OCI-LY3 (cell line): ENCODE results near the gene CSNK1G2.

Experiments used
- H2AFZ ChIP-seq: fragments of 200-600, 300-600 bp; shearing (Covaris generic); 2 replicates; pipeline ENCODE4 v1.6.0; 2014; ENCODE audit warnings: antibody characterized with exemption, low read depth, low read length
- H3K27ac ChIP-seq: fragments of 200-600, 300-600 bp; sonication (generic); 2 replicates; pipeline ENCODE4 v1.5.1; 2014; ENCODE audit warnings: mild to moderate bottlenecking, low read length, moderate library complexity, mixed read lengths
- H3K27me3 ChIP-seq: fragments of 200-600, 300-600 bp; sonication (generic); 2 replicates; pipeline ENCODE4 v1.6.1; 2014; ENCODE audit warnings: low read depth, low read length, mixed read lengths
- H3K36me3 ChIP-seq: fragments of 200-600, 300-600 bp; sonication (generic); replicated peaks from 2 replicates; pipeline ENCODE3; 2014; ENCODE audit warnings: low read depth, low read length, mixed read lengths
- H3K4me1 ChIP-seq: fragments of 300-600, 200-600 bp; sonication (generic); 2 replicates; pipeline ENCODE4 v1.6.1; 2014; ENCODE audit warnings: low read length, mixed read lengths
- H3K4me2 ChIP-seq: fragments of 200-600, 300-600 bp; sonication (generic); 2 replicates; pipeline ENCODE4 v1.6.1; 2014; ENCODE audit warnings: low read length, mixed read lengths
- H3K4me3 ChIP-seq: fragments of 300-600, 200-600 bp; sonication (generic); 2 replicates; pipeline ENCODE4 v1.5.1; 2014; ENCODE audit warnings: antibody characterized with exemption, mild to moderate bottlenecking, low read length, moderate library complexity
- H3K79me2 ChIP-seq: fragments of 300-600, 200-600 bp; shearing (Covaris generic); 2 replicates; pipeline ENCODE4 v1.6.1; 2014; ENCODE audit warnings: mild to moderate bottlenecking, low read length, mixed read lengths
- H3K9ac ChIP-seq: fragments of 300-600, 200-600 bp; shearing (Covaris generic); 2 replicates; pipeline ENCODE4 v1.6.0; 2014; ENCODE audit warnings: mild to moderate bottlenecking, low read length, moderate library complexity
- H3K9me3 ChIP-seq: fragments of 200-600, 300-600 bp; shearing (Covaris generic); 2 replicates; pipeline ENCODE4 v1.6.1; 2014; ENCODE audit warnings: low read length, mixed read lengths; ENCODE audit not compliant: insufficient read depth
- H4K20me1 ChIP-seq: fragments of 200-600, 300-600 bp; sonication (generic); 2 replicates; pipeline ENCODE4 v1.6.1; 2016; ENCODE audit warnings: low read length, mixed read lengths; ENCODE audit not compliant: insufficient read depth
- EZH2phosphoT487 ChIP-seq: fragments of 200-600 bp; shearing (Covaris generic); IDR thresholded peaks from 2 replicates; pipeline ENCODE4 v1.6.1; 2018; ENCODE audit warnings: antibody characterized with exemption, mixed run types, low read depth
- TF ChIP-seq, protein P1 (sequence below): fragments of 200-600, 300-600 bp; sonication (generic); IDR thresholded peaks from 2 replicates; pipeline ENCODE4 v1.5.1; 2014; ENCODE audit warnings: antibody characterized with exemption, low read length, low read depth

Gene CSNK1G2

DNA sequence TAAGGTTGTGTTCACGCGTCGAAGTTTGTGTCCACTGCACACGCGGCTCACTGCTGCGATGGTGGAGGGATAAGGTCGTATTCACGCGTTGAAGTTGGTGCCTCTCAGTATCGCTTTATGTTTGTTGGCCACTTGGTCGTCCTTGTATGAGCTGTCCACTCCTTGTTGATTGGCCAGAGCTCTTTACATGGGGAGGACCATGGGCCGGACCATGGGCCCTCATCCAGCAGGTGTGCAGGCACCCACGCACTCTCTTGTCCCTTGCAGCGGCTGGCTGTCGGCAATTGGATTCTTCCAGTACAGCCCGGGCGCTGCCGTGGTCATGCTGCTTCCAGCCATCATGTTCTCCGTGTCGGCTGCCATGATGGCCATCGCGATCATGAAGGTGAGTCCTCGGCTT is 18.2 kb upstream of the CSNK1G2 start:
- Histone ChIP-seq H3K4me1 (peaks cover 46% of the 10 kb centered on the region), H3K27me3 (no peaks in the 10 kb centered on the region), H4K20me1 (no peaks in the 10 kb centered on the region), H3K79me2 (0 out of 2 replicates have a peak, but pooled peaks cover 4% of the 10 kb centered on the region), H3K9me3 (no peaks in the 10 kb centered on the region), H3K4me3 (peak overlapping the region; percentile 33), H3K36me3 (peaks cover 49% of the 10 kb centered on the region), H2AFZ (no peak overlapping the region), H3K4me2 (peak overlapping the region; percentile 66), H3K27ac (peak overlapping the region; percentile 96), H3K9ac (peak overlapping the region; percentile 62)
- TF ChIP-seq EZH2phosphoT487, result no peak
- TF ChIP-seq, protein P1, sequence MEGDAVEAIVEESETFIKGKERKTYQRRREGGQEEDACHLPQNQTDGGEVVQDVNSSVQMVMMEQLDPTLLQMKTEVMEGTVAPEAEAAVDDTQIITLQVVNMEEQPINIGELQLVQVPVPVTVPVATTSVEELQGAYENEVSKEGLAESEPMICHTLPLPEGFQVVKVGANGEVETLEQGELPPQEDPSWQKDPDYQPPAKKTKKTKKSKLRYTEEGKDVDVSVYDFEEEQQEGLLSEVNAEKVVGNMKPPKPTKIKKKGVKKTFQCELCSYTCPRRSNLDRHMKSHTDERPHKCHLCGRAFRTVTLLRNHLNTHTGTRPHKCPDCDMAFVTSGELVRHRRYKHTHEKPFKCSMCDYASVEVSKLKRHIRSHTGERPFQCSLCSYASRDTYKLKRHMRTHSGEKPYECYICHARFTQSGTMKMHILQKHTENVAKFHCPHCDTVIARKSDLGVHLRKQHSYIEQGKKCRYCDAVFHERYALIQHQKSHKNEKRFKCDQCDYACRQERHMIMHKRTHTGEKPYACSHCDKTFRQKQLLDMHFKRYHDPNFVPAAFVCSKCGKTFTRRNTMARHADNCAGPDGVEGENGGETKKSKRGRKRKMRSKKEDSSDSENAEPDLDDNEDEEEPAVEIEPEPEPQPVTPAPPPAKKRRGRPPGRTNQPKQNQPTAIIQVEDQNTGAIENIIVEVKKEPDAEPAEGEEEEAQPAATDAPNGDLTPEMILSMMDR, result no peak

DNA sequence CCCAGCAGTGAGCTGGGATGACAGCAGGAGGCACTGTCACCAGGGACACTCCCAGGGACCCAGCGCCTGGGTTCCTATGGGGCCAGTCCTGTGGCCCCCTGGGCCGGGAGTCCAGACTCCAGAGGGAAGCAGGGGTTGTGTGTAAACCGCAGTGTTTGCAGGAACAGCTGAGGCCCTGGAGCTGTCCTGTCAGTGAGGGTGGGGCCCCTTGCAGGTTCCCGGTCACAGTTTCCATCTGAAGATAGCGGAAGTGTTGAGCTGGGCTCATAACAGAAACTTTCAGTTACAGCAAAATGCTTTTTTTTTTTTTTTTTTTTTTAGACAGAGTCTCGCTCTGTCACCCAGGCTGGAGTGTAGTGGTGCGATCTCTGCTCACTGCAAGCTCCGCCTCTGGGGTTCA is 17.7 kb upstream of the CSNK1G2 start:
- H3K4me2 ChIP-seq, result peak overlapping the region; percentile 66
- no peak for TF ChIP-seq EZH2phosphoT487
- TF ChIP-seq, protein P1, result no peak; the same call in 1 of the 2 replicates
- H3K4me1 ChIP-seq, result peaks cover 46% of the 10 kb centered on the region
- H3K4me3 ChIP-seq, result peak overlapping the region; percentile 33
- 0 out of 2 replicates have a peak, but pooled peaks cover 4% of the 10 kb centered on the region for H3K79me2 ChIP-seq
- peaks cover 46% of the 10 kb centered on the region for H3K36me3 ChIP-seq
- H3K27ac ChIP-seq, result peak overlapping the region; percentile 96
- H3K9me3 ChIP-seq, result no peaks in the 10 kb centered on the region
- no peaks in the 10 kb centered on the region for H3K27me3 ChIP-seq
- H3K9ac ChIP-seq, result peak overlapping the region; percentile 62
- no peaks in the 10 kb centered on the region for H4K20me1 ChIP-seq
- no peak overlapping the region for H2AFZ ChIP-seq

DNA sequence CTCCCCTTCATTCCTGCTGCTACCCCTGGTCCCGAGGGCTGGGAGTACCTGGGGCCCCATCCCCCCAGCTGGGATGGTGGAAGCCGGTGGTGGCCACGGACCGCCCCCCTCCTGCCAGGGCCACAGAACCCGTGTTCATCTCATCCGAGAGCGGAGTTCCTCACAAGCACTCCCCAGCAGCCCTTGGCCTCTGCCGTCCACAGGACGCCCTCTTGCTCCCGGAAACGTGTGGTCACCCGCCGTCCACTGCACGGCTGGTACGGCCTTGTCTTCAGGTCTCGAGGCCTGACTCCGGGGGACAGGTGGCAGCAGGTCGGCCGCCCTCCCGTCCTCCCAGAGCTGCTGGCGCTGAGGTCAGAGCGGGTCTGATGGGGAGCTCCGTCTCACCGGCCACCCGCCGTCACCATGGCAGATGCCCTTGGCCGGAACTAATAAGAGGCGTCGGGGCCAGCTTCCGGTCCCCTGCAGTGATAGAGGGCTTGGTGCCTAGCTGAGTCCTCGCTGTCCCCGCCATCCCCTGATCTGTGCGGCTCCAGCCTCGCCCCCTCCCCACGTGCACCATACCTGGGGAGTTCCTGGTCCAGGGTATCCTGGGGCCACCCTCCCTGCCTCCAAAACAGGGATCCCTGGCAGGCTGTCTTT is 16.5 kb upstream of the CSNK1G2 start:
- no peak for TF ChIP-seq EZH2phosphoT487
- TF ChIP-seq, protein P1, result no peak
- Histone ChIP-seq H2AFZ (no peak overlapping the region), H3K4me3 (no peak overlapping the region), H3K27me3 (0 out of 2 replicates have a peak, but pooled peaks cover 3% of the 10 kb centered on the region), H3K79me2 (0 out of 2 replicates have a peak, but pooled peaks cover 4% of the 10 kb centered on the region), H4K20me1 (no peaks in the 10 kb centered on the region), H3K9ac (peak overlapping the region; percentile 59; the same call in 1 of the 2 replicates), H3K36me3 (peaks cover 40% of the 10 kb centered on the region), H3K4me1 (peaks cover 50% of the 10 kb centered on the region), H3K4me2 (peak overlapping the region; percentile 66), H3K27ac (peak overlapping the region; percentile 96), H3K9me3 (no peaks in the 10 kb centered on the region)

DNA sequence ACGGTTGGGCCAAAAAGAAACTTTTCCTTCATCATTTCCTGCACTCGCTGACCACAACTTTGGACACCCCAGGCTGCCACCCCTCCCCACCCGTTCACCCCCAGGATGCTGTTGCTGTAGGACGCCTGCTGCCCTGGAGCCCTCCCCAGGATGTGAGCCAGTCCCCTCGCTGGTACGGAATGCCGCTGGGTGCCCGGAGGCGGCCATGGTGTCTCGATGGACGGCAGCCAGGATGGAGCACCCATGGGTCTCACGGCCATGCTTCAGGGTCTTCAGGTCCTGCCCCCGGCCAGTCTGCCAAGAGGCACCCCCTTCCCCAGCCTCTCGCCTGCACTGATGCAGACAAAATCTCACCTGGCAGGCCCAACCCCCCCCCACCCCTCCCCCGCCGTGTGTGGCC is 15.4 kb upstream of the CSNK1G2 start:
- peaks cover 33% of the 10 kb centered on the region for H3K36me3 ChIP-seq
- H3K4me2 ChIP-seq, result no peak overlapping the region
- no peak overlapping the region for H2AFZ ChIP-seq
- H3K9ac ChIP-seq, result no peak overlapping the region
- no peaks in the 10 kb centered on the region for H3K9me3 ChIP-seq
- peaks cover 50% of the 10 kb centered on the region for H3K4me1 ChIP-seq
- H3K79me2 ChIP-seq, result 0 out of 2 replicates have a peak, but pooled peaks cover 4% of the 10 kb centered on the region
- H4K20me1 ChIP-seq, result no peaks in the 10 kb centered on the region
- H3K27me3 ChIP-seq, result 0 out of 2 replicates have a peak, but pooled peaks cover 3% of the 10 kb centered on the region
- TF ChIP-seq EZH2phosphoT487, result no peak
- TF ChIP-seq, protein P1, result no peak
- no peak overlapping the region for H3K4me3 ChIP-seq
- H3K27ac ChIP-seq, result no peak overlapping the region
